Transverse colon (tissue), 4 donors: Measurements from ENCODE around the gene ARHGAP44. TPM values are rescaled to one million over a fixed set of nuclear protein-coding genes. Genes with fewer than 3 reads are reported as not detected.

Experiments used
- DNase-seq: peaks from one replicate; pipeline ENCODE4 v3.0.0-alpha.2; 2019
- H3K27ac ChIP-seq, 4 donors: fragments of 200-600 bp; sonication (generic); 2 replicates each; pipeline ENCODE4 v1.5.1; 2016 to 2018; ENCODE audit warnings: inconsistent platforms in 4 of 4
- H3K27me3 ChIP-seq: fragments of 200-600 bp; sonication (generic); 2 replicates; pipeline ENCODE4 v1.5.1; 2017; ENCODE audit warnings: inconsistent platforms
- H3K36me3 ChIP-seq, 4 donors: fragments of 200-600 bp; sonication (generic); 2 replicates each; pipeline ENCODE4 v1.5.1; 2017 to 2019; ENCODE audit warnings: inconsistent platforms in 4 of 4
- H3K4me1 ChIP-seq, 4 donors: fragments of 200-600 bp; sonication (generic); 2 replicates each; pipeline ENCODE4 v1.5.1; 2017 to 2020; ENCODE audit warnings: inconsistent platforms in 4 of 4
- H3K4me3 ChIP-seq, 4 donors: fragments of 200-600 bp; sonication (generic); 1 replicate in 1 of 4; 2 replicates in 3 of 4; pipeline versions ENCODE4 v1.5.1 to v1.6.1; 2017 to 2019; ENCODE audit warnings: inconsistent platforms in 4 of 4
- H3K9me3 ChIP-seq, 2 donors: fragments of 200-600 bp; sonication (generic); 2 replicates each; pipeline ENCODE4 v1.5.1; 2017 to 2019; ENCODE audit warnings: inconsistent platforms in 2 of 2
- EP300 ChIP-seq: sonication (generic); formaldehyde crosslinking; IDR thresholded peaks from one replicate; pipeline ENCODE4 v1.6.1; 2017; ENCODE audit warnings: antibody characterized with exemption, low read depth
- POLR2A ChIP-seq: fragments of 450-650 bp; IDR thresholded peaks from one replicate; pipeline ENCODE4 v1.6.1; 2016; ENCODE audit warnings: antibody characterized with exemption, mild to moderate bottlenecking, moderate library complexity
- POLR2AphosphoS5 ChIP-seq, 3 donors: sonication (generic); formaldehyde crosslinking; IDR thresholded peaks; one replicate each; pipeline ENCODE4 v1.6.1; 2016; ENCODE audit warnings: antibody characterized with exemption in 3 of 3
- WGBS, 2 donors: methylation state at CpG; one replicate each; pipeline ENCODE4 v1.1.5; 2018; ENCODE audit warnings: low coverage in 1 of 2; 5-methylcytosine and 5-hydroxymethylcytosine counted together
- in situ Hi-C, 4 donors: fragments of 200-750 bp; cut with MboI; loops; one replicate each; pipeline versions ENCODE4 v1.15.0 to v1.15.1; 2017; ENCODE audit warnings: low sequenced_read_pairs in 3 of 4, low pct_ligation_motif_present in 1 of 4, low pct_unique_long_range_greater_than_20kb in 1 of 4
- intact Hi-C: fragments of 100-400 bp; cut with DNase I; formaldehyde crosslinking; loops from one replicate; pipeline ENCODE4 v1.15.1; 2023; ENCODE audit warnings: low total_unique reads
- total RNA-seq, 4 donors: library from RNA; depleted of rRNA; stranded (reverse); fragments of >200 nt; gene quantifications; one replicate each; pipeline ENCODE4 v1.1.0, GENCODE V29; 2016
- TF ChIP-seq, protein P1 (sequence below), 5 experiments: fragments of 200-600 bp in 3 of 5; fragments of 450-650 bp in 2 of 5; sonication (generic) in 3 of 5; IDR thresholded peaks; 1 replicate in 2 of 5; 2 replicates in 3 of 5; pipeline ENCODE4 v1.5.1; 2016 to 2017; ENCODE audit warnings: antibody characterized with exemption in 5 of 5, inconsistent platforms in 3 of 5, mild to moderate bottlenecking in 2 of 5, moderate library complexity in 1 of 5

The ARHGAP44 gene
- total RNA-seq, 4 donors from 2014 or later = 29.2 to 107 (median 53.9) TPM

DNA sequence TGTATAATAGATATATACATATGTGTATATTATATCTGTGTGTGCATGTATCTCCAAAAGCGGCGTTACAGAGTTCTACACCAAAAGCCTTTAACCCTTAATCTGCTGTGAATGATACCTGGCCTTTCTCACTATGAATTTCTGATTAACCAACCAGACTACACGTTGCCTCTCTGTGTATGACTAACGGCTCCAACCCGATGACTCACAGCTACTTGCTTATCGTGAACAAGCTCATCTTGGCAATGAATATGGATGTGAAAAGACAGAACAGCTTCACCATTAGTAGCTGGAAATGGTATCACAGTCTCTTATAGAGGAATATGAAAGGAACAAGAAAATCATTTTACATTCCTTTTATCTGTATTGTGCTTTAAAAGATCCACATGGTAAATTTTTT is 23.8 kb upstream of the ARHGAP44 start:
- Histone ChIP-seq H3K9me3 (no peaks in the 10 kb centered on the region), H3K27ac (no peak overlapping the region), H3K27me3 (no peaks in the 10 kb centered on the region), H3K36me3 (no peaks in the 10 kb centered on the region), H3K4me3 (no peak overlapping the region), H3K4me1 (no peaks in the 10 kb centered on the region)
- no peak for TF ChIP-seq POLR2AphosphoS5 (IDR thresholded peaks at IDR 0.05)
- no peak for DNase-seq
- intact Hi-C loops = no loop called here
- in situ Hi-C loops = loop anchor here in 1 of 4 donors (25.0 kb wide), 1 partner anchor 247 kb away; the partner anchor contains the start of gene ELAC2
- 42 to 43% methylated on average over 6 of the region's 6 CpGs for WGBS, 2 donors

DNA sequence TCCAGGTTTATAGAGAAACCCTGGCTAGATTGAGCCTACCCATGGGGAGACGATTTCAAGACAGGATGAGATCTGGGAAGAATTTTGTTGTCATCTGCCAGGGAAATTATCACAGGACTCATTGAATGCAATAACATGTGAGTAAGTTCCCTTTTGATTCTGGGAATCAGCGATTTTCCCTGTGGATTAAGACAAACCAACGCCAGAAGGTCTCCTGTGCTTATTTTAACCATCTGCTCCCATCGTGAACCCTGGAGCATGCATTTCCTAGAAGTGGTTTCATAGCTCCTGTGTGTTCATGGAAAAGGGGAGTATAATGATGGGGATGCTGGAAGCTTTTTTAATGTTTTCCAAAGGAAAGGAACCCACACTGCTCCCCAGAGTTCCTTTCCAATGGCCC is 21.0 kb upstream of the ARHGAP44 start:
- TF ChIP-seq POLR2A = no peak
- intact Hi-C loops (no loop called here), in situ Hi-C loops (loop anchor here in 1 of 4 donors (25.0 kb wide), 1 partner anchor 244 kb away; the partner anchor contains the start of gene ELAC2)
- no peak for DNase-seq
- WGBS, 2 donors = 65 to 78% methylated on average over 4 of the region's 4 CpGs
- H3K4me3 ChIP-seq = no peak overlapping the region
- no peak overlapping the region for H3K27ac ChIP-seq
- H3K9me3 ChIP-seq = no peaks in the 10 kb centered on the region
- H3K36me3 ChIP-seq = no peaks in the 10 kb centered on the region
- no peaks in the 10 kb centered on the region for H3K4me1 ChIP-seq
- no peaks in the 10 kb centered on the region for H3K27me3 ChIP-seq

DNA sequence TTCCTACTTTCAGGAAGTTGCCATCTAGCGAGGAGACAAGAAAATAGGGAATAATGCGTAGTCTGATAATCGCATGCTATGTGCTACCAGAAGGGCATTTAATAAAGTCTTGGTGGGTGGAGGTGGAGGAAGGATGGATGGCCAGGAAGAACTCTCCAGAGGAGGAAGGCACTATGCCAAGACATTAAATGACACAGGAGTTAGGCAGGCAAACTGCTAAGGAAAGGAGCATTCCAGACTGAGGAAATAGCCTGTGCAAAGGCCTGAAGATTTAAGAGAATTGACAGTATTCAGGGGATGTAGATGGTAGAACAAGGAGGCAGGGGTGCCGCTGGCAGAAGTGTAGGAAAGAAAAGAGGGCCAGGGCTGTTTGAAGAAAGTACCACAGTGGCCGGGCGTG is 19.3 kb upstream of the ARHGAP44 start:
- Histone ChIP-seq H3K27ac (no peak overlapping the region), H3K9me3 (no peaks in the 10 kb centered on the region), H3K4me1 (no peaks in the 10 kb centered on the region), H3K36me3 (no peaks in the 10 kb centered on the region), H3K4me3 (no peak overlapping the region), H3K27me3 (no peaks in the 10 kb centered on the region)
- no peak for DNase-seq
- WGBS, 2 donors = 93 to 96% methylated on average over 4 to 6 of the region's 6 CpGs
- intact Hi-C loops (no loop called here), in situ Hi-C loops (loop anchor here in 1 of 4 donors (25.0 kb wide), 1 partner anchor 242 kb away; the partner anchor contains the start of gene ELAC2)
- TF ChIP-seq, protein P1, sequence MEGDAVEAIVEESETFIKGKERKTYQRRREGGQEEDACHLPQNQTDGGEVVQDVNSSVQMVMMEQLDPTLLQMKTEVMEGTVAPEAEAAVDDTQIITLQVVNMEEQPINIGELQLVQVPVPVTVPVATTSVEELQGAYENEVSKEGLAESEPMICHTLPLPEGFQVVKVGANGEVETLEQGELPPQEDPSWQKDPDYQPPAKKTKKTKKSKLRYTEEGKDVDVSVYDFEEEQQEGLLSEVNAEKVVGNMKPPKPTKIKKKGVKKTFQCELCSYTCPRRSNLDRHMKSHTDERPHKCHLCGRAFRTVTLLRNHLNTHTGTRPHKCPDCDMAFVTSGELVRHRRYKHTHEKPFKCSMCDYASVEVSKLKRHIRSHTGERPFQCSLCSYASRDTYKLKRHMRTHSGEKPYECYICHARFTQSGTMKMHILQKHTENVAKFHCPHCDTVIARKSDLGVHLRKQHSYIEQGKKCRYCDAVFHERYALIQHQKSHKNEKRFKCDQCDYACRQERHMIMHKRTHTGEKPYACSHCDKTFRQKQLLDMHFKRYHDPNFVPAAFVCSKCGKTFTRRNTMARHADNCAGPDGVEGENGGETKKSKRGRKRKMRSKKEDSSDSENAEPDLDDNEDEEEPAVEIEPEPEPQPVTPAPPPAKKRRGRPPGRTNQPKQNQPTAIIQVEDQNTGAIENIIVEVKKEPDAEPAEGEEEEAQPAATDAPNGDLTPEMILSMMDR (IDR thresholded peaks at IDR 0.05) = no peak
- no peak for TF ChIP-seq EP300
- TF ChIP-seq POLR2AphosphoS5 (IDR thresholded peaks at IDR 0.05) = no peak
- no peak for TF ChIP-seq POLR2A

DNA sequence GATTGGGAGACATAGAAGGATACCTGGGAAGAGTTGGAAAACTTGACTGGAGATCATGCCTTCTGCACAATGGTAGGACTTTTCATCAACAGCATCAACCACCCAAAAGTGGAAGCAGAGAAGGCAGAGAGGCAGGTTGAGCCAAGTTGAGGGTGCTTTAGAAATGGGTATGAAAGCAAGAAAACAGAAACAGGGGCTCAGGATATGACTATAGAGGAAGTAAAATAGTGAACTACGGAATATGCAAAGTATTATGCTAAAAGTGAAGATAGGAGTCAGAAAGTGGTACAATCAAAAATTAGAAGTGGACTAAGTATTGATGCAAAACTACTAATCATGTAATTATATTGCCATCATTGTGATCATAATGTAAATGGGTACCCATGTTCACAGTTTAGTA is 16.1 kb upstream of the ARHGAP44 start:
- H3K27me3 ChIP-seq = no peaks in the 10 kb centered on the region
- in situ Hi-C loops (loop anchor here in 1 of 4 donors (25.0 kb wide), 1 partner anchor 239 kb away; the partner anchor contains the start of gene ELAC2), intact Hi-C loops (no loop called here)
- H3K4me3 ChIP-seq = no peak overlapping the region
- WGBS, 2 donors = 67 to 86% methylated on average over 1 of the region's 1 CpG
- no peak overlapping the region for H3K27ac ChIP-seq
- no peaks in the 10 kb centered on the region for H3K9me3 ChIP-seq
- no peaks in the 10 kb centered on the region for H3K36me3 ChIP-seq
- H3K4me1 ChIP-seq = no peaks in the 10 kb centered on the region
- TF ChIP-seq POLR2A (no peak), POLR2AphosphoS5 (IDR thresholded peaks at IDR 0.05) (no peak), EP300 (no peak)
- TF ChIP-seq, protein P1 (IDR thresholded peaks at IDR 0.05) = no peak
- DNase-seq = no peak

DNA sequence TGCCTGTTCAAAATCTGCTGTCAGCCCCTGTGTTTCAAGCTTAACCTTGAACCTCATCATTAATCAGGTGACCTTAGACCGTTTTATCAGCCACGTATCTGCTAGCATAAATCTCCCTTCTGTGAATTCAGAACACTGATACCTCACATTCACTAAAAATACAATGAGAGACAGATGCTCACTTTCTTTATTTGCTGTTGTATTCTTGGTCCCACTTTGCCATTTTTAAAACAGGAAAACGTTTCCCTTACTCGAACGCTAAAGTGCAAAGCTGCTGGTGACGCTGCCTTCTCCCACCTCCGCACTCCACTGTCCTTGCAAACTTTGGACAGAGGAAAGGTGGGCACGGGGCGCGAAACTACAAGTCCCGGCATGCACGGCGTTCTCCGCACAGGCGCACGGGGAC is 220 bp upstream of the ARHGAP44 start:
- no peak for TF ChIP-seq EP300
- TF ChIP-seq POLR2AphosphoS5 (IDR thresholded peaks at IDR 0.05) = no peak
- TF ChIP-seq, protein P1 (IDR thresholded peaks at IDR 0.05) = no peak
- no peak for TF ChIP-seq POLR2A
- no peak for DNase-seq
- Histone ChIP-seq H3K4me3 (peak overlapping the region; percentile 7 to 86 (median 77)), H3K4me1 (peaks cover 0 to 22% (median 4%) of the 10 kb centered on the region in 4 donors), H3K27ac (peak overlapping the region; percentile 74 to 85 (median 77)), H3K27me3 (no peaks in the 10 kb centered on the region), H3K9me3 (no peaks in the 10 kb centered on the region), H3K36me3 (no peaks in the 10 kb centered on the region)
- intact Hi-C loops (no loop called here), in situ Hi-C loops (no loop called here)
- WGBS, 2 donors = 0 to 2% methylated on average over 5 to 16 of the region's 16 CpGs
